Peyer's patch (tissue), 4 donors: ENCODE results near the gene DPF3. TPM values are rescaled to one million over a fixed set of nuclear protein-coding genes. Genes with fewer than 3 reads are reported as not detected.
"Not testable (repeated sequence)": the region's sequence is repeated elsewhere in the genome, so short reads cannot be mapped to it uniquely, and the experiment has no call there.

Experiments used
- DNase-seq, 3 donors: peaks; one replicate each; pipeline ENCODE4 v3.0.0-alpha.2; 2017 to 2019
- H3K27ac ChIP-seq, 4 donors: fragments of 200-600 bp; sonication (generic); one replicate each; pipeline ENCODE4 v1.5.1; 2016 to 2019
- H3K27me3 ChIP-seq, 2 donors: fragments of 200-600 bp; sonication (generic); one replicate each; pipeline ENCODE4 v1.5.1; 2019
- H3K36me3 ChIP-seq, 3 donors: fragments of 200-600 bp; sonication (generic); one replicate each; pipeline ENCODE4 v1.5.1; 2016 to 2019
- H3K4me1 ChIP-seq, 4 donors: fragments of 200-600 bp; sonication (generic); one replicate each; pipeline ENCODE4 v1.5.1; 2016 to 2019
- H3K4me3 ChIP-seq, 4 donors: fragments of 200-600 bp; sonication (generic); 1 replicate in 3 of 4; 2 replicates in 1 of 4; pipeline ENCODE4 v1.5.1; 2016 to 2019; ENCODE audit warnings: mild to moderate bottlenecking in 1 of 4
- H3K9me3 ChIP-seq, 4 donors: fragments of 200-600 bp; sonication (generic); one replicate each; pipeline ENCODE4 v1.5.1; 2016 to 2019; ENCODE audit warnings: mild to moderate bottlenecking in 1 of 4
- POLR2A ChIP-seq, 2 donors: fragments of 450-650 bp; IDR thresholded peaks; one replicate each; pipeline ENCODE4 v1.5.1; 2017; ENCODE audit warnings: antibody characterized with exemption in 2 of 2, mild to moderate bottlenecking in 2 of 2, moderate library complexity in 2 of 2
- total RNA-seq, 4 donors: library from RNA; depleted of rRNA; stranded (reverse); fragments of >200 nt; gene quantifications; one replicate each; pipeline ENCODE4 v1.1.0, GENCODE V29; 2016
- TF ChIP-seq, protein P1 (sequence below), 6 experiments: fragments of 450-650 bp in 4 of 6; fragments of 200-600 bp in 2 of 6; sonication (generic) in 1 of 6; IDR thresholded peaks; one replicate each; pipeline ENCODE4 v1.5.1; 2017 to 2019; ENCODE audit warnings: antibody characterized with exemption in 6 of 6, mild to moderate bottlenecking in 3 of 6, moderate library complexity in 1 of 6

DPF3 gene
- total RNA-seq, 4 donors from 2014 or later = 10.7 to 25.6 (median 17.9) TPM

DNA sequence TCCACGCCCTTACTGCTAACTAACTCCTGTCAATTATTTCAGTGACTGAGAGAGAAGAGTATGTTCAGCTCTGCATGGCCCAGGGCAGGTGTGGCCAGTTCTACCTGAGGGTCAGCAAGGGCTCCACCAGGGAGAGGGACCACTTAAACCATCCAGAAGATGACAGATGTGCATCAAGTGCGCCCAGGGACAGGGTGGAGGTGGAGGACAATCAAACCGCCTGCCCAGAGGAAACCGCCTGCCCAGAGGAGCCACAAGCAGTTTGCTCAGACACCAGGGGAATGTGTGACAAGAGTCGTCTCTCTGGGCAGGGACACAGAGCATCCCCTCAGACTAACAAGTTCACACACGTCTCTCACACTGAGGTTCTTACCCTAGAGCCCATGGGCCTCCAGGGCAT lies 14.5 kb downstream of the DPF3 start:
- Histone ChIP-seq H3K36me3 (no peaks in the 10 kb centered on the region), H3K27me3 (no peaks in the 10 kb centered on the region), H3K9me3 (no peaks in the 10 kb centered on the region)

DNA sequence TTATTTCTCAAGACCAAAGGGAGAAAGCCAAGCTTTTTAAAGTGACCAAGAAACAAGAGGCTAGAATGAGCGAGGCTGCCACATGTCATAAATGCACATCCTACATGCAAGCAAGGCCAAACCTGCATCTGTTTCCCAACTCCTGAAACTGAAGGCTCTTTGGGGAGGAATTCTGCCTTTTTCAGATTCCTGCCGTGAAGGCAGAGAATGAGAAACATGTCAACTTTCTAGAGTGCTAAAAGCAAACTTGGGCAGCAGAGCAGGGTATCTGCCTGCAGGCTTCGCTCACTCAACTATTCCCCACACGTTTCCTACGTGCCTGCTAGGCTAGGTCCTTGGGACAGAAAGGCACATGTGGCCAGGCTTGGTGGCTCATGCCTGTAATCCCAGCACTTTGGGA lies 15.2 kb downstream of the DPF3 start:
- TF ChIP-seq, protein P1, sequence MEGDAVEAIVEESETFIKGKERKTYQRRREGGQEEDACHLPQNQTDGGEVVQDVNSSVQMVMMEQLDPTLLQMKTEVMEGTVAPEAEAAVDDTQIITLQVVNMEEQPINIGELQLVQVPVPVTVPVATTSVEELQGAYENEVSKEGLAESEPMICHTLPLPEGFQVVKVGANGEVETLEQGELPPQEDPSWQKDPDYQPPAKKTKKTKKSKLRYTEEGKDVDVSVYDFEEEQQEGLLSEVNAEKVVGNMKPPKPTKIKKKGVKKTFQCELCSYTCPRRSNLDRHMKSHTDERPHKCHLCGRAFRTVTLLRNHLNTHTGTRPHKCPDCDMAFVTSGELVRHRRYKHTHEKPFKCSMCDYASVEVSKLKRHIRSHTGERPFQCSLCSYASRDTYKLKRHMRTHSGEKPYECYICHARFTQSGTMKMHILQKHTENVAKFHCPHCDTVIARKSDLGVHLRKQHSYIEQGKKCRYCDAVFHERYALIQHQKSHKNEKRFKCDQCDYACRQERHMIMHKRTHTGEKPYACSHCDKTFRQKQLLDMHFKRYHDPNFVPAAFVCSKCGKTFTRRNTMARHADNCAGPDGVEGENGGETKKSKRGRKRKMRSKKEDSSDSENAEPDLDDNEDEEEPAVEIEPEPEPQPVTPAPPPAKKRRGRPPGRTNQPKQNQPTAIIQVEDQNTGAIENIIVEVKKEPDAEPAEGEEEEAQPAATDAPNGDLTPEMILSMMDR (IDR thresholded peaks at IDR 0.05) = no peak
- no peak for TF ChIP-seq POLR2A (IDR thresholded peaks at IDR 0.05)
- Histone ChIP-seq H3K27ac (no peak overlapping the region), H3K4me3 (no peak overlapping the region)

More for the DNA sequence above, 14.5 kb downstream of the DPF3 start:
- DNase-seq = no peak
- H3K4me1 ChIP-seq = no peaks in the 10 kb centered on the region
- H3K4me3 ChIP-seq = no peak overlapping the region
- no peak for TF ChIP-seq POLR2A (IDR thresholded peaks at IDR 0.05)
- no peak overlapping the region for H3K27ac ChIP-seq

DNA sequence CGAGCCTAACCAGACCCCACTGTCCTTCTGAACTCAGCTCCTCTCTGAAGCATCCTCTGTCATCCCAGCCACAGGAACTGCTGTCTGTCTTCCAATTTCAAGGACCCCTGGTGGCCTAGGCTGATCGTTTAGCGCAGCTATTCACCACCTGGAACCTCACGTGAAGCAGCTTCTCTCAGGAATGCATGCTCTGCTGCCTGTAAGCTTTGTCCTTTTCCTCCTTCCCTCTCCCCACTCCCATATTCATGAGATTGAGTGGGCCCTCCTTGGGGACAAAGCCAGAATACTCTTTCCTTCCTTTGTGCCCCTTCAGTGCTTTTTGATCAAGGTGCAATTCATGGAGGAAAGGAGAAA lies 17.2 kb downstream of the DPF3 start:
- no peak overlapping the region for H3K27ac ChIP-seq
- H3K9me3 ChIP-seq = no peaks in the 10 kb centered on the region
- H3K27me3 ChIP-seq = no peaks in the 10 kb centered on the region
- no peaks in the 10 kb centered on the region for H3K36me3 ChIP-seq
- no peaks in the 10 kb centered on the region for H3K4me1 ChIP-seq
- no peak overlapping the region for H3K4me3 ChIP-seq
- DNase-seq = no peak
- TF ChIP-seq, protein P1 (IDR thresholded peaks at IDR 0.05) = no peak

More for the DNA sequence above, 15.2 kb downstream of the DPF3 start:
- no peaks in the 10 kb centered on the region for H3K4me1 ChIP-seq
- H3K27me3 ChIP-seq = no peaks in the 10 kb centered on the region
- DNase-seq = no peak
- H3K9me3 ChIP-seq = no peaks in the 10 kb centered on the region
- H3K36me3 ChIP-seq = no peaks in the 10 kb centered on the region

DNA sequence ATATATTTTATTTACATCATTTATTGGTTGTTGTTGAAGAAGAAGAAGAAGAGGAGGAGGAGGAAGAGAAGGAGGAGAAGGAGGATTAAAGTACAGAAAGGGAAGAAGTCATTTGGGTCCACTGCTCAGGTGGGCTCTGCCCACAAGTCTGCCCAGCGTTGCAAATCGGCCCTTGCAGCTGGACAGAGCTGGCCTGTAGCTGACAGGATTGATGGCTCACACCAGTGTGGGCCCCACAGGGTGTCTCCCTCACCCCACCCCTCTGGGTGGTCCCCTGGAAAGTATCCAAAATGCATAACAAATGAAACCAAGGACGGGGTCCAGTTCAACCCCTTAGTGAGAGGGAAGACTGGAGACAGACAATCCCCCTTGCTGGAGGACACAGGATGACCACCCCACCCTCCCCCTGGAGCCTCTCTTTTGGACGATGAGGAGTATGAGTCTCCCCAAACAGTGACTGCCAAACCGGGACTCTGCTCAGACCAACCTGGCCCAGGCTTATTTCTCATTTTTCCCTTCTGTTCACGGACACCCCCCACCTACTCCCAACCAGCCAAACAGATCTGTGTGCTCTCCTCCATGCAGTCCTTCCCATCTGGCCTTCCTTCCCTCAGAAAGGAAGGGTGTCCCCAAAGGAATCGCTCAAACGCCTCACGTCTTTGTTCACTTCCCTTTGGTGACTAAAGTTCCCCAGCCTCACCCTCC lies 17.7 kb downstream of the DPF3 start:
- no peaks in the 10 kb centered on the region for H3K9me3 ChIP-seq
- TF ChIP-seq POLR2A (IDR thresholded peaks at IDR 0.05) = no peak
- TF ChIP-seq, protein P1 (IDR thresholded peaks at IDR 0.05) = no peak

DNA sequence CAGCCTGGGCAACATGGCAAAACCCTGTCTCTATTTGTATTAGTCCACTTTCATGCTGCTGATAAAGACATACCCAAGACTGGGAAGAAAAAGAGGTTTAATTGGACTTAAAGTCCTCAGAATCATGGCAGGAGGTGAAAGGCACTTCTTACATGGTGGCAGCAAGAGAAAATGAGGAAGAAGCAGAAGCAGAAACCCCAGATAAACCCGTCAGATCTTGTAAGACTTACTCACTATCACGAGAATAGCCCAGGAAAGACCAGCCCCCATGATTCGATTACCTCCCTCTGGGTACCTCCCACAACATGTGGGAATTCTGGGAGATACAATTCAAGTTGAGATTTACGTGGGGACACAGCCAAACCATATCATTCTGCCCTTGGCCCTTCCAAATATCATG lies 23.0 kb downstream of the DPF3 start:
- H3K27me3 ChIP-seq, H3K4me3 ChIP-seq, H3K9me3 ChIP-seq, H3K36me3 ChIP-seq, H3K4me1 ChIP-seq, DNase-seq, H3K27ac ChIP-seq: not testable (repeated sequence)

More for the DNA sequence above, 17.7 kb downstream of the DPF3 start:
- H3K27me3 ChIP-seq = no peaks in the 10 kb centered on the region
- DNase-seq = no peak
- H3K4me1 ChIP-seq = no peaks in the 10 kb centered on the region
- no peak overlapping the region for H3K27ac ChIP-seq
- no peak overlapping the region for H3K4me3 ChIP-seq
- H3K36me3 ChIP-seq = no peaks in the 10 kb centered on the region

DNA sequence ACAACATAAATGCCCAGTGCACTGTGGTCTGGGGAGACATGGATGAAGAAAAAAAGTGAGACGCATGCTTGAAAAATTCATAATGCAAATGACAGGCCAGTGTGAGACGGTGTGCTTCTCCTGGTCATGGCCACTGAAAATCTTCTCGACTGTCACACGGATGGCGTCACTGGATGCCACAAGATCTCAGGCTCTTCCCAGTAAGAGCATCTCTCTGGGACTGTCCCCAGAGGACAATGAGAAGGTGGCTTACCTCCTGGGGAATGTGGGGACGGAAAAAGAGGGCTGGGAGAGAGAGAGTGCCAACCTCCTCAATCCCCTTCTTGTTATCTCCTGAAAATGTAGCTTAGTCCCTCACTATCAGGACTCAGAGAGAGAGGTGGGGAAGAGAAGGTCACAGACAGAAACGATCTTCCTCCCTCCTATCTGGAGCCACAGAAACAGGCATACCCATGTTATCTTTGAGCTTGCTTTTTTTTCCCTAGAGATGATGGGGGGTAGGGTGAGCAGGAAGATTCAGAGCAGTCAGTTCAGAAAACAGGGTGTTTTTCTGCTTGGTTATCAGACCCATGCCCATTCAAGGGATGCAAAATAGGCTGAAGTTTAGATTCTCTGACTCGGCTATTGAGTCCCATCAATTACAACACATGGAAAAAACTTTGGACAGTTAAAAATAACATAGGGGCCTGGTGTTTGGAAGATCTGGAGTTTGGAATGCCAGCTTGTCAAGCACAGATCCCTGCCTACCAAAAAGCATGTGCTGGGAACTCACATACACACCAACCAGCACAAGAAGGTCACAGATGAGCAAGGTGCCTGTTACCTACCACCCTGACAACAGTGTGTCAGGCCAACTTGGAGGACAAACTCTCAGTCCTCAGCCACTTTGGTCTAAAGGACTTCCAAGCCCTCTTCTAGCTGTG lies 24.2 kb downstream of the DPF3 start:
- Histone ChIP-seq H3K4me3 (no peak overlapping the region), H3K4me1 (no peaks in the 10 kb centered on the region), H3K27me3 (no peaks in the 10 kb centered on the region), H3K27ac (no peak overlapping the region), H3K9me3 (no peaks in the 10 kb centered on the region), H3K36me3 (no peaks in the 10 kb centered on the region)
- TF ChIP-seq, protein P1 (IDR thresholded peaks at IDR 0.05) = no peak
- peak in 1 of 3 donors; percentile 21 for DNase-seq
